Measurements from ENCODE around the gene OSBPL9. TPM values are rescaled to one million over a fixed set of nuclear protein-coding genes. Genes with fewer than 3 reads are reported as not detected.
"Not testable (repeated sequence)": the region's sequence is repeated elsewhere in the genome, so short reads cannot be mapped to it uniquely, and the experiment has no call there.

The OSBPL9 gene
- polyA plus RNA-seq, 1 donor (not counting 4 experiments of a cell fraction or from before 2014, with no cell fraction given): 62.7 TPM

GRCh38 chr1:51814513-51814912 lies 197.6 kb downstream of the OSBPL9 start:
- Histone ChIP-seq H3K27me3 (ENCODE audit: control insufficient read depth, extremely low read depth, insufficient read depth, low read length) (no peaks in the 10 kb centered on the region), H3K9ac (ENCODE audit: control insufficient read depth, extremely low read depth, insufficient read depth, low read length) (no peak overlapping the region), H2AFZ (ENCODE audit: control insufficient read depth, low read length) (no peak overlapping the region), H3K79me2 (ENCODE audit: control insufficient read depth, insufficient read depth, low read length) (no peaks in the 10 kb centered on the region), H3K4me2 (ENCODE audit: control insufficient read depth, extremely low read depth, insufficient read depth, low read depth, low read length) (no peak overlapping the region), H3K4me1 (ENCODE audit: control insufficient read depth, extremely low read depth, insufficient read depth, low read length) (no peaks in the 10 kb centered on the region), H4K20me1 (ENCODE audit: control insufficient read depth, extremely low read depth, insufficient read depth, low read length) (no peaks in the 10 kb centered on the region), H3K9me1 (ENCODE audit: control insufficient read depth, extremely low read depth, insufficient read depth, low read length) (no peaks in the 10 kb centered on the region), H3K27ac (ENCODE audit: control insufficient read depth, insufficient read depth, low read length) (no peak overlapping the region), H3K9me3 (ENCODE audit: control insufficient read depth, low read depth, low read length) (no peaks in the 10 kb centered on the region), H3K4me3 (ENCODE audit: control insufficient read depth in 2 of 3, extremely low read depth in 1 of 3, insufficient read depth in 2 of 3, low read depth in 1 of 3, low read length in 3 of 3) (no peak overlapping the region), H3K36me3 (ENCODE audit: control insufficient read depth in 2 of 2, extremely low read depth in 1 of 2, insufficient read depth in 2 of 2, low read length in 2 of 2) (peaks cover 7 to 9% of the 10 kb centered on the region in 2 experiments)
- TF ChIP-seq CTCF (optimal IDR thresholded peaks at IDR 0.05 in 1 of 3, IDR thresholded peaks at IDR 0.05 in 1 of 3, conservative IDR thresholded peaks at IDR 0.05 in 1 of 3; ENCODE audit: extremely low read depth in 1 of 3, insufficient read depth in 2 of 3, low read length in 3 of 3) (no peak), EZH2 (IDR thresholded peaks at IDR 0.05; ENCODE audit: low read length) (no peak)
- DNase-seq (ENCODE audit: low read depth, low spot score) (no peak), FAIRE-seq (no peak)
- dilution Hi-C loops (cut with MboI; ENCODE audit: extremely low pct_ligation_motif_present, low sequenced_read_pairs): no loop called here

- no peaks in the 10 kb centered on the region for H4K20me1 ChIP-seq (ENCODE audit: control insufficient read depth, extremely low read depth, insufficient read depth, low read length)
- no peaks in the 10 kb centered on the region for H3K9me1 ChIP-seq (ENCODE audit: control insufficient read depth, extremely low read depth, insufficient read depth, low read length)
- H3K9me3 ChIP-seq (ENCODE audit: control insufficient read depth, low read depth, low read length): no peaks in the 10 kb centered on the region
- H3K27me3 ChIP-seq (ENCODE audit: control insufficient read depth, extremely low read depth, insufficient read depth, low read length): no peaks in the 10 kb centered on the region
- H3K4me3 ChIP-seq (ENCODE audit: control insufficient read depth in 2 of 3, extremely low read depth in 1 of 3, insufficient read depth in 2 of 3, low read depth in 1 of 3, low read length in 3 of 3): no peak overlapping the region
- H3K4me2 ChIP-seq (ENCODE audit: control insufficient read depth, extremely low read depth, insufficient read depth, low read depth, low read length): no peak overlapping the region
- no peak for FAIRE-seq
- DNase-seq (ENCODE audit: low read depth, low spot score): no peak
- no peaks in the 10 kb centered on the region for H3K79me2 ChIP-seq (ENCODE audit: control insufficient read depth, insufficient read depth, low read length)
- H2AFZ ChIP-seq (ENCODE audit: control insufficient read depth, low read length): no peak overlapping the region
- no peak for TF ChIP-seq EZH2 (IDR thresholded peaks at IDR 0.05; ENCODE audit: low read length)
- TF ChIP-seq CTCF (optimal IDR thresholded peaks at IDR 0.05 in 1 of 3, IDR thresholded peaks at IDR 0.05 in 1 of 3, conservative IDR thresholded peaks at IDR 0.05 in 1 of 3; ENCODE audit: extremely low read depth in 1 of 3, insufficient read depth in 2 of 3, low read length in 3 of 3): no peak
- no peak overlapping the region for H3K9ac ChIP-seq (ENCODE audit: control insufficient read depth, extremely low read depth, insufficient read depth, low read length)
- H3K27ac ChIP-seq (ENCODE audit: control insufficient read depth, insufficient read depth, low read length): no peak overlapping the region
- dilution Hi-C loops (cut with MboI; ENCODE audit: extremely low pct_ligation_motif_present, low sequenced_read_pairs): no loop called here
- H3K36me3 ChIP-seq (ENCODE audit: control insufficient read depth in 2 of 2, extremely low read depth in 1 of 2, insufficient read depth in 2 of 2, low read length in 2 of 2): peaks cover 3 to 11% of the 10 kb centered on the region in 2 experiments
- no peaks in the 10 kb centered on the region for H3K4me1 ChIP-seq (ENCODE audit: control insufficient read depth, extremely low read depth, insufficient read depth, low read length)
These were observed 201.6 kb downstream of the OSBPL9 start for GRCh38 chr1:51818487-51818886.

- H3K4me2 ChIP-seq (ENCODE audit: control insufficient read depth, extremely low read depth, insufficient read depth, low read depth, low read length); H3K4me3 ChIP-seq (ENCODE audit: control insufficient read depth in 2 of 3, extremely low read depth in 1 of 3, insufficient read depth in 2 of 3, low read depth in 1 of 3, low read length in 3 of 3); H3K79me2 ChIP-seq (ENCODE audit: control insufficient read depth, insufficient read depth, low read length); H2AFZ ChIP-seq (ENCODE audit: control insufficient read depth, low read length); H4K20me1 ChIP-seq (ENCODE audit: control insufficient read depth, extremely low read depth, insufficient read depth, low read length); dilution Hi-C loops (cut with MboI; ENCODE audit: extremely low pct_ligation_motif_present, low sequenced_read_pairs); H3K27ac ChIP-seq (ENCODE audit: control insufficient read depth, insufficient read depth, low read length); H3K9me1 ChIP-seq (ENCODE audit: control insufficient read depth, extremely low read depth, insufficient read depth, low read length); H3K9ac ChIP-seq (ENCODE audit: control insufficient read depth, extremely low read depth, insufficient read depth, low read length); H3K9me3 ChIP-seq (ENCODE audit: control insufficient read depth, low read depth, low read length); H3K4me1 ChIP-seq (ENCODE audit: control insufficient read depth, extremely low read depth, insufficient read depth, low read length); H3K27me3 ChIP-seq (ENCODE audit: control insufficient read depth, extremely low read depth, insufficient read depth, low read length); H3K36me3 ChIP-seq (ENCODE audit: control insufficient read depth in 2 of 2, extremely low read depth in 1 of 2, insufficient read depth in 2 of 2, low read length in 2 of 2); DNase-seq (ENCODE audit: low read depth, low spot score); FAIRE-seq: not testable (repeated sequence)
These were observed 202.1 kb downstream of the OSBPL9 start for GRCh38 chr1:51819021-51819420.

Measured in keratinocyte (primary cell).